Measurements from ENCODE around the gene CCL27. TPM values are rescaled to one million over a fixed set of nuclear protein-coding genes. Genes with fewer than 3 reads are reported as not detected.
A peak's percentile ranks its signal among the peaks of the same experiment; 100 is the strongest.

CCL27 gene
- total RNA-seq, 1 donor from 2014 or later = not detected

- H3K27me3 ChIP-seq = peaks cover 18% of the 10 kb centered on the region
- H3K4me3 ChIP-seq = peak within 1 kb of the TSS; percentile 27 to 33
- no peaks in the 10 kb centered on the region for H3K36me3 ChIP-seq
- no peak for DNase-seq (ENCODE audit: extremely low spot score in 2 of 2)
- no peak within 1 kb of the TSS for H3K27ac ChIP-seq
- H3K4me1 ChIP-seq = peaks cover 11% of the 10 kb centered on the region
- no peak for TF ChIP-seq POLR2AphosphoS5 (IDR thresholded peaks at IDR 0.05; ENCODE audit: insufficient read depth in 1 of 2, low read depth in 1 of 2)
- TF ChIP-seq POLR2A (IDR thresholded peaks at IDR 0.05) = no peak
- TF ChIP-seq, protein P1, sequence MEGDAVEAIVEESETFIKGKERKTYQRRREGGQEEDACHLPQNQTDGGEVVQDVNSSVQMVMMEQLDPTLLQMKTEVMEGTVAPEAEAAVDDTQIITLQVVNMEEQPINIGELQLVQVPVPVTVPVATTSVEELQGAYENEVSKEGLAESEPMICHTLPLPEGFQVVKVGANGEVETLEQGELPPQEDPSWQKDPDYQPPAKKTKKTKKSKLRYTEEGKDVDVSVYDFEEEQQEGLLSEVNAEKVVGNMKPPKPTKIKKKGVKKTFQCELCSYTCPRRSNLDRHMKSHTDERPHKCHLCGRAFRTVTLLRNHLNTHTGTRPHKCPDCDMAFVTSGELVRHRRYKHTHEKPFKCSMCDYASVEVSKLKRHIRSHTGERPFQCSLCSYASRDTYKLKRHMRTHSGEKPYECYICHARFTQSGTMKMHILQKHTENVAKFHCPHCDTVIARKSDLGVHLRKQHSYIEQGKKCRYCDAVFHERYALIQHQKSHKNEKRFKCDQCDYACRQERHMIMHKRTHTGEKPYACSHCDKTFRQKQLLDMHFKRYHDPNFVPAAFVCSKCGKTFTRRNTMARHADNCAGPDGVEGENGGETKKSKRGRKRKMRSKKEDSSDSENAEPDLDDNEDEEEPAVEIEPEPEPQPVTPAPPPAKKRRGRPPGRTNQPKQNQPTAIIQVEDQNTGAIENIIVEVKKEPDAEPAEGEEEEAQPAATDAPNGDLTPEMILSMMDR (IDR thresholded peaks at IDR 0.05) = no peak
- intact Hi-C loops (cut with DNase I) = no loop called here
- no peaks in the 10 kb centered on the region for H3K9me3 ChIP-seq
Observed at GRCh38 chr9:34628656-34629490, 33.6 kb downstream of the CCL27 start, which contains the start of gene ARID3C. TSS of gene ARID3C (minus strand) at chr9:34629066. CDS start at chr9:34628014, 1,052 bp downstream.

GRCh38 chr9:34627716-34628655 is 34.5 kb downstream of the CCL27 start:
- H3K9me3 ChIP-seq = no peaks in the 10 kb centered on the region
- TF ChIP-seq POLR2A (IDR thresholded peaks at IDR 0.05) (no peak), POLR2AphosphoS5 (IDR thresholded peaks at IDR 0.05; ENCODE audit: insufficient read depth in 1 of 2, low read depth in 1 of 2) (no peak)
- TF ChIP-seq, protein P1 (IDR thresholded peaks at IDR 0.05) = no peak
- no peak overlapping the region for H3K27ac ChIP-seq
- H3K4me3 ChIP-seq = peak overlapping the region in 1 of 2 donors; percentile 33
- intact Hi-C loops (cut with DNase I) = no loop called here
- peaks cover 20% of the 10 kb centered on the region for H3K27me3 ChIP-seq
- H3K36me3 ChIP-seq = no peaks in the 10 kb centered on the region
- peaks cover 13% of the 10 kb centered on the region for H3K4me1 ChIP-seq
- DNase-seq (ENCODE audit: extremely low spot score in 2 of 2) = no peak

- H3K36me3 ChIP-seq = no peaks in the 10 kb centered on the region
- no peak overlapping the region for H3K4me3 ChIP-seq
- peaks cover 20% of the 10 kb centered on the region for H3K27me3 ChIP-seq
- no peak overlapping the region for H3K27ac ChIP-seq
- no peaks in the 10 kb centered on the region for H3K9me3 ChIP-seq
- TF ChIP-seq POLR2A (IDR thresholded peaks at IDR 0.05) = no peak
- TF ChIP-seq, protein P1 (IDR thresholded peaks at IDR 0.05) = no peak
- TF ChIP-seq POLR2AphosphoS5 (IDR thresholded peaks at IDR 0.05; ENCODE audit: insufficient read depth in 1 of 2, low read depth in 1 of 2) = no peak
- intact Hi-C loops (cut with DNase I) = no loop called here
- peaks cover 19% of the 10 kb centered on the region for H3K4me1 ChIP-seq
- DNase-seq (ENCODE audit: extremely low spot score in 2 of 2) = no peak
Observed at GRCh38 chr9:34625186-34625486, 37.3 kb downstream of the CCL27 start.

DNA sequence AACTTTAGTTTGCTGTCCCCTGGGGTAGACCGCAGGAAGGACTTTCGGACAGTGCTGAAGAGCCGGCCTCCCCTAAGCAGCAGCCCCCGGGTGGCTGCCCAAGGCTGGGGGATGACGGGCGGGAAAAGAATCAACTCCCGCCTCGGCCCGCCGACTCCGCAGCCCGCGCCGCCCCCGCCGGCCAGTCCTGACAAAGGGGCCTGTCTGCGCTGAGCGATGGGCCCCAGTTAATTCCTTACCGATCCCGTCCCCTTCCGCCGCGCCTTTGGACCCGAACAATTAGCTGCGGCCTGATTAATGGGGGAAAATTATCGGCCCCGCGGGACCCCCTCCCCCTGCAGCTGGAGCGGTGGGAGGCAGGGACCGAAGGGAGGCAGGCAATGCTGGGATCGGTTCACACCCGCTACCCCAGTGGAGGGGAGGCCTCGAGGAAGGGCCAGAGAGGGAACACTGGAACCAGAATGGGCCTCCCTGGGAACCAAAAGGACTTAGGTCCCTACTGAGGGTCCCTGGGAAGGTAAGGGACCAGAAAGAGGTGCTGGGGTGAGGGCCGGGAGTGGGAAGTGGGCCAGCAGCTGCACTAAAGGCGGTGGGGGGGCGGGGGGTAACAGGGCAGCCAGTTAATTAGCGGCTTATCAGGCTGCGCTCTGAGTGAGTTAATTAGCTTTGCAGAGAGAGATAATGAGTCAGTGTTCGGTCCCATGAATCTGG is 37.8 kb downstream of the CCL27 start:
- no peak overlapping the region for H3K4me3 ChIP-seq
- H3K36me3 ChIP-seq = no peaks in the 10 kb centered on the region
- peaks cover 20% of the 10 kb centered on the region for H3K27me3 ChIP-seq
- DNase-seq (ENCODE audit: extremely low spot score in 2 of 2) = no peak
- no peak for TF ChIP-seq POLR2AphosphoS5 (IDR thresholded peaks at IDR 0.05; ENCODE audit: insufficient read depth in 1 of 2, low read depth in 1 of 2)
- TF ChIP-seq, protein P1 (IDR thresholded peaks at IDR 0.05) = no peak
- no peak for TF ChIP-seq POLR2A (IDR thresholded peaks at IDR 0.05)
- H3K4me1 ChIP-seq = peaks cover 23% of the 10 kb centered on the region
- no peaks in the 10 kb centered on the region for H3K9me3 ChIP-seq
- no peak overlapping the region for H3K27ac ChIP-seq
- intact Hi-C loops (cut with DNase I) = no loop called here

Data from vagina (tissue), 2 donors.